ENCODE data around the gene DLEC1.

DNA sequence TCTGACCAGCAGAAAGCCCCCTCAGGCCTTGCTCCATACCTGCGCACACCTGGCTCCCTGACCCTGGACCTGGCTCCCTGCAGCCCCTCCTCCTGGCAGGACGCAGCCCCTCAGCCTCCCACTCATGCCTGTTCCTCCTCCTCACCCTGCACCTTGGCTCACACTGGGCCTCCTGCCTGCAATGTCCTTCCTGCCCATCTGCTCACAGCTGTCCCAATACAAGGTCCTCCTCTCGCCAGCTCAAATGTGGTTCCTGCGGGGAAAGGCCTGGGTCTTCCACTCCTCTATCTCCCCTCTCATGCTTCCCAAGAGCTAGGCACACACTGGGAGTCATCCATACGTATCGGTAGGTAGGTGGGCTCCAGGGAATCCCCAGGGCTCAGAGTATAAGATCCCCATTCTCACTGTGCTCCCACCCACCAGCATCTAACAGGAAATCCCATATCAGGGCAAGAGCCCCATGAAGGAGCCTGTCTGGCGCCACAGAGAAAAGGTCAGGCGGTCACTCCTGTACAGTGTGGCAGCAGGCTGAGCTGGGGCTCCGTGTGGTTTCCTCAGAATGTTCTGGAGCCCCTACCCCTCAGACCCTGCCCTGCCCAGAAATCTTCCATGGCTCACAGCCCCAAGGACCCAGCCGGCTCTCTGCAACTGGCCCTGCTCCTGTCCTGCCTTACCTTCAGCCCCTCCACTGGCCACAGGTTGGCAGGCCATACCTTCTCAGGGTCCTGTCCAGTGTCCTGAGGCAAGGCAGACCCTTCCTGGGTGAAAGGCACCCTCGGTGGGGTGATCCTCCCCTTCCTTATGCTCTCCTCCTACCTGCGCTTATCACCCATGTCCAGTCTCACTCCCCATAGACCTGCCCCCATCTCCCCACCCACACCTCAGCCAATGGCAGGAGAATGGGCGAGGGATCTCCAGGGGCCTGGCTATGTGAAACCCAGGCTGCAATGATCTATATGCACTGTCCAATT lies 20.4 kb upstream of the DLEC1 start:
- TF ChIP-seq, protein P1, sequence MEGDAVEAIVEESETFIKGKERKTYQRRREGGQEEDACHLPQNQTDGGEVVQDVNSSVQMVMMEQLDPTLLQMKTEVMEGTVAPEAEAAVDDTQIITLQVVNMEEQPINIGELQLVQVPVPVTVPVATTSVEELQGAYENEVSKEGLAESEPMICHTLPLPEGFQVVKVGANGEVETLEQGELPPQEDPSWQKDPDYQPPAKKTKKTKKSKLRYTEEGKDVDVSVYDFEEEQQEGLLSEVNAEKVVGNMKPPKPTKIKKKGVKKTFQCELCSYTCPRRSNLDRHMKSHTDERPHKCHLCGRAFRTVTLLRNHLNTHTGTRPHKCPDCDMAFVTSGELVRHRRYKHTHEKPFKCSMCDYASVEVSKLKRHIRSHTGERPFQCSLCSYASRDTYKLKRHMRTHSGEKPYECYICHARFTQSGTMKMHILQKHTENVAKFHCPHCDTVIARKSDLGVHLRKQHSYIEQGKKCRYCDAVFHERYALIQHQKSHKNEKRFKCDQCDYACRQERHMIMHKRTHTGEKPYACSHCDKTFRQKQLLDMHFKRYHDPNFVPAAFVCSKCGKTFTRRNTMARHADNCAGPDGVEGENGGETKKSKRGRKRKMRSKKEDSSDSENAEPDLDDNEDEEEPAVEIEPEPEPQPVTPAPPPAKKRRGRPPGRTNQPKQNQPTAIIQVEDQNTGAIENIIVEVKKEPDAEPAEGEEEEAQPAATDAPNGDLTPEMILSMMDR (conservative IDR thresholded peaks at IDR 0.05 in 1 of 2, IDR thresholded peaks at IDR 0.05 in 1 of 2; ENCODE audit: low read depth in 1 of 2, low read length in 2 of 2) = no peak
- no peak for TF ChIP-seq EZH2 (IDR thresholded peaks at IDR 0.05; ENCODE audit: low read length, missing control alignments)
